IMR-90 (cell line): ENCODE measurements around the gene WDR27. TPM values are rescaled to one million over a fixed set of nuclear protein-coding genes. Genes with fewer than 3 reads are reported as not detected.

Source experiments
- ATAC-seq: fragments of 200-7000 bp; cut with Tn5 transposase; 2 replicates; pipeline ENCODE4 v1.9.1; 2020; ENCODE audit warnings: low read depth, mild to moderate bottlenecking, moderate library complexity
- BruUV-seq: library from RNA; stranded (reverse); fragments of 400-500 nt; replicated peaks from 2 replicates; lab custom pipeline; 2021; lab: Mats Ljungman, UMichigan
- CTCF ChIA-PET: fragments of 300-600 bp; formaldehyde crosslinking; extraction: SDS; loops from one replicate; lab custom pipeline; 2021; ENCODE audit warnings: antibody characterized with exemption; lab: Yijun Ruan, JAX
- POLR2A ChIA-PET: fragments of 300-600 bp; sonication (Branson Sonifier 250); formaldehyde crosslinking; loops from one replicate; lab custom pipeline; 2022; ENCODE audit warnings: antibody characterized with exemption; ENCODE audit not compliant: unreplicated experiment; lab: Charles Lee
- DNase-seq: peaks from one replicate; pipeline ENCODE4 v3.0.0; 2013
- H2AFZ ChIP-seq: replicated peaks from 2 replicates; pipeline ENCODE3; 2013; ENCODE audit warnings: low read length, mild to moderate bottlenecking; ENCODE audit not compliant: poor library complexity
- H2AK5ac ChIP-seq: 2 replicates; pipeline ENCODE4 v1.6.1; 2013; ENCODE audit warnings: low read depth, low read length, inconsistent platforms
- H2AK9ac ChIP-seq: replicated peaks from 2 replicates; pipeline ENCODE3; 2013; ENCODE audit warnings: mild to moderate bottlenecking, low read depth, low read length, moderate library complexity; ENCODE audit not compliant: poor library complexity
- H2BK120ac ChIP-seq: 2 replicates; pipeline ENCODE4 v1.6.1; 2013; ENCODE audit warnings: low read depth, low read length, inconsistent platforms
- H2BK15ac ChIP-seq: 3 replicates; pipeline ENCODE4 v1.6.1; 2013; ENCODE audit warnings: low read depth, low read length, inconsistent platforms
- H2BK20ac ChIP-seq: 2 replicates; pipeline ENCODE4 v1.6.1; 2013; ENCODE audit warnings: low read depth, mild to moderate bottlenecking, inconsistent platforms, low read length, moderate library complexity
- H2BK5ac ChIP-seq: 2 replicates; pipeline ENCODE4 v1.6.1; 2013; ENCODE audit warnings: mild to moderate bottlenecking, low read depth, low read length, inconsistent platforms; ENCODE audit not compliant: poor library complexity, severe bottlenecking
- H3K14ac ChIP-seq: replicated peaks from 2 replicates; pipeline ENCODE4 v1.6.1; 2013; ENCODE audit warnings: low read depth, low read length, inconsistent platforms
- H3K18ac ChIP-seq: 2 replicates; pipeline ENCODE4 v1.6.1; 2013; ENCODE audit warnings: low read depth, low read length, control low read depth
- H3K23ac ChIP-seq: 2 replicates; pipeline ENCODE4 v1.6.1; 2013; ENCODE audit warnings: low read depth, low read length, inconsistent platforms
- H3K27ac ChIP-seq: 2 replicates; pipeline ENCODE4 v1.5.1; 2013; ENCODE audit warnings: mild to moderate bottlenecking, control low read depth, low read length; ENCODE audit not compliant: insufficient read depth
- H3K27me3 ChIP-seq: 2 replicates; pipeline ENCODE4 v1.6.1; 2013; ENCODE audit warnings: low read length; ENCODE audit not compliant: control insufficient read depth, insufficient read depth
- H3K36me3 ChIP-seq: 2 replicates; pipeline ENCODE4 v1.6.1; 2013; ENCODE audit warnings: low read length, mixed read lengths; ENCODE audit not compliant: control insufficient read depth, insufficient read depth
- H3K4ac ChIP-seq: 2 replicates; pipeline ENCODE4 v1.6.1; 2013; ENCODE audit warnings: low read depth, low read length, inconsistent platforms
- H3K4me1 ChIP-seq: 2 replicates; pipeline ENCODE4 v1.6.1; 2013; ENCODE audit warnings: low read length, mixed read lengths; ENCODE audit not compliant: control insufficient read depth, insufficient read depth
- H3K4me2 ChIP-seq: 2 replicates; pipeline ENCODE4 v1.6.1; 2013; ENCODE audit warnings: low read depth, mild to moderate bottlenecking, control low read depth, low read length, moderate library complexity
- H3K4me3 ChIP-seq: 2 replicates; pipeline ENCODE4 v1.5.1; 2013; ENCODE audit warnings: low read depth, mild to moderate bottlenecking, control low read depth, low read length, moderate library complexity; ENCODE audit not compliant: insufficient read depth
- H3K56ac ChIP-seq: 2 replicates; pipeline ENCODE4 v1.6.1; 2013; ENCODE audit warnings: low read length, inconsistent platforms; ENCODE audit not compliant: insufficient read depth; ENCODE audit errors: extremely low read depth
- H3K79me1 ChIP-seq, 2 experiments: 2 replicates each; pipeline ENCODE4 v1.6.1; 2013; ENCODE audit warnings: low read length in 2 of 2, inconsistent platforms in 1 of 2, low read depth in 1 of 2
- H3K9ac ChIP-seq: 2 replicates; pipeline ENCODE4 v1.6.1; 2013; ENCODE audit warnings: low read depth, low read length, control low read depth
- H3K9me1 ChIP-seq: 2 replicates; pipeline ENCODE4 v1.6.1; 2013; ENCODE audit warnings: low read length, inconsistent platforms; ENCODE audit not compliant: insufficient read depth
- H3K9me3 ChIP-seq: 2 replicates; pipeline ENCODE4 v1.6.1; 2013; ENCODE audit warnings: low read length; ENCODE audit not compliant: control insufficient read depth, insufficient read depth
- H4K20me1 ChIP-seq: 2 replicates; pipeline ENCODE4 v1.6.1; 2013; ENCODE audit warnings: low read length, inconsistent platforms; ENCODE audit not compliant: insufficient read depth
- H4K5ac ChIP-seq: 2 replicates; pipeline ENCODE4 v1.6.1; 2013; ENCODE audit warnings: mild to moderate bottlenecking, low read depth, low read length, control low read depth
- H4K8ac ChIP-seq, 2 experiments: 2 replicates each; pipeline ENCODE4 v1.6.1; 2013; ENCODE audit warnings: low read depth in 2 of 2, low read length in 2 of 2, control low read depth in 1 of 2, inconsistent platforms in 1 of 2
- H4K91ac ChIP-seq: 2 replicates; pipeline ENCODE4 v1.6.1; 2013; ENCODE audit warnings: low read depth, low read length, inconsistent platforms; ENCODE audit not compliant: insufficient read depth
- BHLHE40 ChIP-seq: fragments of 150-350 bp; IDR thresholded peaks from 2 replicates; pipeline ENCODE4 v1.6.1; 2016; ENCODE audit warnings: mild to moderate bottlenecking, low read depth, low read length
- CHD1 ChIP-seq: IDR thresholded peaks from 2 replicates; pipeline ENCODE4 v1.6.1; 2012; ENCODE audit warnings: low read depth, low read length, improper control_type of control experiment
- CTCF ChIP-seq: conservative IDR thresholded peaks from 2 replicates; pipeline ENCODE4 v1.5.1; 2012; ENCODE audit warnings: mild to moderate bottlenecking, low read depth, low read length, improper control_type of control experiment
- FOS ChIP-seq: fragments of 150-350 bp; IDR thresholded peaks from 2 replicates; pipeline ENCODE4 v1.6.1; 2016; ENCODE audit warnings: low read depth, low read length
- MAZ ChIP-seq: IDR thresholded peaks from 2 replicates; pipeline ENCODE4 v1.6.1; 2012; ENCODE audit warnings: low read depth, mild to moderate bottlenecking, low read length, improper control_type of control experiment, moderate library complexity, borderline replicate concordance
- MXI1 ChIP-seq: IDR thresholded peaks from 2 replicates; pipeline ENCODE4 v1.6.1; 2012; ENCODE audit warnings: low read depth, mild to moderate bottlenecking, low read length, moderate library complexity, borderline replicate concordance
- POLR2A ChIP-seq: IDR thresholded peaks from 2 replicates; pipeline ENCODE4 v1.6.1; 2012; ENCODE audit warnings: mild to moderate bottlenecking, low read depth, low read length
- RAD21 ChIP-seq: IDR thresholded peaks from 2 replicates; pipeline ENCODE4 v1.6.1; 2012; ENCODE audit warnings: low read length, improper control_type of control experiment
- SMC3 ChIP-seq: fragments of 150-350 bp; IDR thresholded peaks from 2 replicates; pipeline ENCODE4 v1.6.1; 2016; ENCODE audit warnings: low read depth, mild to moderate bottlenecking, antibody characterized with exemption, low read length, moderate library complexity
- dilution Hi-C: fragments of 300-500 bp; cut with HindIII; formaldehyde crosslinking; loops from one replicate; pipeline ENCODE4 v1.14.3; 2018; ENCODE audit warnings: low sequenced_read_pairs; ENCODE audit not compliant: unreplicated experiment
- in situ Hi-C: fragments of 300-500 bp; cut with MboI; formaldehyde crosslinking; loops from 3 replicates; pipeline ENCODE4 v1.14.3; 2019; ENCODE audit warnings: low sequenced_read_pairs, inconsistent platforms, mixed read lengths
- intact Hi-C: fragments of 100-400 bp; cut with micrococcal nuclease; formaldehyde crosslinking; loops from 2 replicates; pipeline ENCODE4 v1.10.0; 2022
- polyA plus RNA-seq, 3 experiments: library from polyadenylated mRNA; depleted of rRNA; stranded (reverse); fragments of >200 nt; gene quantifications; 2 replicates each; pipeline ENCODE4 v1.2.3, GENCODE V29; 2012; ENCODE audit warnings: low replicate concordance in 1 of 3
- total RNA-seq: library from RNA; depleted of rRNA; stranded (reverse); fragments of >200 nt; gene quantifications from 2 replicates; pipeline ENCODE4 v1.2.3, GENCODE V29; 2012

Gene WDR27
- total and polyA plus RNA-seq, 2 of the 4 experiments (the other 2 are of a cell fraction), result 7.0 to 18.5 TPM

DNA sequence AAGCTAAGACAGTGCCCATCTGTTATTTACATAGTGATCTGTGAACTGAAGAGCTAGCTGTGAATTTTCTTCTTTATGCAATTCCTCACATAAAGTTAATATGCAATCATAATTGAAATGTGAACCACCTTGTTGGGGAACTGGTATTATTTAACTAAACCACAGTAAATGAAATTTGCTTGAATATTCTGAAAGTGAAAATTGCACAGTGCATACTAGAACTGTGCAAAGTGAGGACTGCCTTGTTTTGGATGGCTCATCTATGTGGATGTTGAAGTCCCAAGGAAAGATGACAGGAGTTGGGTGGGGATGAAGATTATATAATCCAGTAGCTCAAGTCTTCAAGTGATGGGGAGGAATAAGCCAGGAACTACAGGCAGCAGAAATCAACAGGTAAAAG is 28.1 kb upstream of the WDR27 start:
- no peak overlapping the region for H2BK20ac ChIP-seq
- H3K9ac ChIP-seq, result no peak overlapping the region
- no peak overlapping the region for H4K91ac ChIP-seq
- H3K27me3 ChIP-seq, result no peaks in the 10 kb centered on the region
- H3K4me2 ChIP-seq, result no peak overlapping the region
- H4K5ac ChIP-seq, result no peak overlapping the region
- H3K56ac ChIP-seq, result no peak overlapping the region
- H3K14ac ChIP-seq, result no peak overlapping the region
- no peak overlapping the region for H2AK5ac ChIP-seq
- ATAC-seq (no peak), DNase-seq (no peak)
- no peak overlapping the region for H3K18ac ChIP-seq
- POLR2A ChIA-PET, result no interaction called here
- dilution Hi-C loops, result no loop called here
- BruUV-seq, result no TSS peak
- H2BK15ac ChIP-seq, result no peak overlapping the region
- H3K4me3 ChIP-seq, result no peak overlapping the region
- H2AFZ ChIP-seq, result no peak overlapping the region
- no peak overlapping the region for H2BK5ac ChIP-seq
- H3K79me1 ChIP-seq, result no peaks in the 10 kb centered on the region
- peaks cover 2% of the 10 kb centered on the region; the same call in 1 of the 2 replicates for H3K4me1 ChIP-seq
- intact Hi-C loops, result no loop called here
- H4K20me1 ChIP-seq, result no peaks in the 10 kb centered on the region
- TF ChIP-seq POLR2A, result no peak
- no peak for TF ChIP-seq MXI1
- TF ChIP-seq CTCF, result no peak
- TF ChIP-seq RAD21, result no peak
- no peak for TF ChIP-seq CHD1
- no peak for TF ChIP-seq MAZ
- TF ChIP-seq SMC3, result no peak
- TF ChIP-seq FOS, result no peak
- TF ChIP-seq BHLHE40, result no peak
- H3K23ac ChIP-seq, result no peak overlapping the region
- H2BK120ac ChIP-seq, result no peak overlapping the region
- no peaks in the 10 kb centered on the region for H3K36me3 ChIP-seq
- H3K9me1 ChIP-seq, result 0 out of 2 replicates have a peak, but pooled peaks cover 2% of the 10 kb centered on the region
- no peak overlapping the region for H4K8ac ChIP-seq
- H2AK9ac ChIP-seq, result no peak overlapping the region
- in situ Hi-C loops, result no loop called here
- H3K4ac ChIP-seq, result no peak overlapping the region
- CTCF ChIA-PET, result no interaction called here
- no peak overlapping the region for H3K27ac ChIP-seq
- no peaks in the 10 kb centered on the region for H3K9me3 ChIP-seq
